Activated T-cell treated with anti-CD3 and anti-CD28 coated beads, Interleukin-2, amount 50 U/mL, for 48 hours (primary cell): ENCODE data around the gene MAT2A.

ENCODE experiments used
- DNase-seq, 2 experiments: peaks; one replicate each; pipeline ENCODE4 v3.0.0-alpha.2; 2020

MAT2A gene

GRCh38 chr2:85538507-85539360 is at the start of gene MAT2A:
MAT2A (plus strand) TSS chr2:85539168; CDS start chr2:85539288, 120 bp downstream.
- peak; percentile 94 to 95 for DNase-seq

GRCh38 chr2:85490861-85491755 is 47.9 kb upstream of the MAT2A start:
- no peak for DNase-seq

GRCh38 chr2:85496436-85496835 is 42.5 kb upstream of the MAT2A start:
- DNase-seq: no peak

- DNase-seq: no peak
Observed at GRCh38 chr2:85497944-85498630, 40.9 kb upstream of the MAT2A start.

- DNase-seq: no peak
Observed at GRCh38 chr2:85501248-85501647, 37.7 kb upstream of the MAT2A start.

GRCh38 chr2:85502720-85503119 is 36.2 kb upstream of the MAT2A start:
- DNase-seq: no peak

- DNase-seq: no peak
Observed at GRCh38 chr2:85503168-85503850, 35.7 kb upstream of the MAT2A start.

GRCh38 chr2:85503851-85504777 is 34.9 kb upstream of the MAT2A start:
- DNase-seq: no peak

GRCh38 chr2:85504778-85505261 is 34.1 kb upstream of the MAT2A start:
- DNase-seq: no peak

- DNase-seq: no peak
Observed at GRCh38 chr2:85505551-85506238, 33.3 kb upstream of the MAT2A start.

- DNase-seq: no peak
Observed at GRCh38 chr2:85506768-85507181, 32.2 kb upstream of the MAT2A start.

GRCh38 chr2:85511008-85511811 is 27.8 kb upstream of the MAT2A start:
- DNase-seq: no peak

GRCh38 chr2:85514323-85514722 is 24.6 kb upstream of the MAT2A start:
- no peak for DNase-seq

- no peak for DNase-seq
Observed at GRCh38 chr2:85516653-85517389, 22.1 kb upstream of the MAT2A start.

GRCh38 chr2:85522090-85522647 is 16.8 kb upstream of the MAT2A start:
- DNase-seq: no peak

GRCh38 chr2:85523062-85523902 is 15.7 kb upstream of the MAT2A start:
- no peak for DNase-seq

GRCh38 chr2:85523903-85524335 is 15.0 kb upstream of the MAT2A start:
- DNase-seq: no peak
